ENCODE data around the gene GATC.
"Not testable (repeated sequence)": the region's sequence is repeated elsewhere in the genome, so short reads cannot be mapped to it uniquely, and the experiment has no call there.

Gene GATC

DNA sequence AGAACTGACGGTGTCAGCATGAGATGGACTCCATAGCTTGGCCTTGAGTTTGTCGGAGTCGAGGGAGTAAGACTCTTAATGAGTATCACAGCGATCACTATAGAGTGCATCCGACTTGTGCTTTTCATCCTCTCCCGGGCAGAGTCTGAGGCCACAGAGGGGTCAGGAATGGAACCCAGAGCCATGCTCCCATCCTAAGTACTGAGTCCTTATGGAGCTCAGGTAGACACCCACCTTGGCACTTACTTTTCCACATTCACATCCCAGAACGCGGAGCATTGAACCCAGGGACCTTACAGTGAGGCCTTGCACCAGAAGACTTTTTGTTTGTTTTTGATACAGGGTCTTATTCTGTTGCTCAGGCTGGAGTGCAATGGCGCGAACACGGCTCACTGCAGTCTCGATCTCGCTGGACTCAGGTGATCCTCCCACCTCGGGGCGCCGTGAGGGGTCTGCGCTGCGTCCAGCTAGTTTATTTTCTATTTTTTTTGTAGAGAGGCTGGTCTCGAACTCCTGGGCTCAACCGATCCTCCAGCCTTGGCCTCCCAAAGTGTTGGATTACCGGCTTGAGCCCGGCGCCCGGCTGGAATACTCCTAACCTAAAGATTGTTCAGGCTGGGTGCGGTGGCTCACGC lies 24.0 kb downstream of the GATC start:
- no peak for DNase-seq (ENCODE audit: low read depth, low spot score)

DNA sequence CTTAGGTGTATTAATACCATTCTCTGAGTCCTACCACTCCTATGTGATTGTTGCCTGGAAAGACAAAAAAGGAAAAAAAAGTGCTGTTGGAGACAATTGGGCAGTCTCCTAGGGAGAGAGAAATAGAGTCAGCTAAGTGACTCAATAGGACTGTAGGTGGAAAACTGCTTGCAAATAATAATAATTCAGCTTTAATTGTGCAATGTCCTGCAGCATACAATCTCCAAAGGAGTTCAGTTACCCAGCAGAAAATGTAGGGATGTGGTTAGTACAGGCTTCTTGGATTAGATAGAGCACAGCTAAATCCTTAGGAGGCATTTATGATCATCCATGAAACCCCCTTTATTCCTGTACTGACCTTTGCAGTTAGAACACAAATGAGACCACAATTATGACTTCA lies 26.3 kb downstream of the GATC start:
- DNase-seq (ENCODE audit: low read depth, low spot score) = no peak

DNA sequence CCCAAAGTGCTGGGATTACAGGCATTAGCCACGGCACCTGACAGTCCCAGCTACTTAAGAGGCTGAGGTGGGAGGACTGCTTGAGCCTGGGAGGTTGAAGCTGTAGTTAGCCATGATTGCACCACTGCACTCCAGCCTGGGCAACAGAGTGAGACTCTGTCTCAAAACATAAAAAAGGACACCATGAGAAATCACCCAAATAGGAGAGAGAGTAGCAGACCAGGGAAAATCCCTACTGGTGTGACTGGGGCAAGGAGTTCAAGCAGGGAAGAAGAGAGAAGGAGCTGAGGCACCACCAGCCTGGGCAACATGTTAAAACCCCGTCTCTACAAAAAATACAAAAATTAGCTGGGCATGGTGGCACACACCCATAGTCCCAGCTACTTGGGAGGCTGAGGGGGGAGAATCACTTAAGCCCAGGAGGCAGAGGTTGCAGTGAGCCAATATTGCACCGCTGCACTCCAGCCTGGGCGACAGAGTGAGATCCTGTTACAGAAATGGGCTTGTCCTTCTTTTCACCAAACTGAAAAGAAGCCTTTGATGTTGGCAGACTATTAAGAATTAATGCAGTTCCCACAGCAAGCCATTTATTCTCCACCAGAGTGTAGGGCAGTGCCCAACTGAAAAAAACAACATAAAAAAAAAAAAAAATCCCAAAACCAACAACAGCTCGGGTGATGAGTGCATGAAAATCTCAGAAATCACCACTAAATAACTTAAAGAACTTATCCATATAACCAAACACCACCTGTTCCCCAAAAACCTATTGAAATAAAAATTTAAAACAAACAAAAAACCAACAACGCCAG lies 27.8 kb downstream of the GATC start:
- no peak for DNase-seq (ENCODE audit: low read depth, low spot score)

DNA sequence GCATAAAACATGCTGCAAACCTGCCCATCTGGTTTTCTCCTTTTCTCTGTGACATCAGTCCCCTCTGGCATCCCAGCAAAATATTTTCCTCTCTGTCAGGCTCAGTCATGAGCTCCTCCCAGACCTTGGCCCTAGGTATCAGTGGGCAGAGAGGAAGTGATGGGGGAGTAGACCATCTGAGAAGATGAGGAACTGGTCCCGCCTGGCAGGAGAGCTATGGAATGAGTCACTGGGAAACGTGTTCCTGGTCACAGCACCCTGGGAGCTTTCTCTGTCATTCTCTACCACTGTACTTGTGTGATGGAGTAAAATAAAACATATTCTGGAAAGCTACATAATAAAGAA lies 28.3 kb downstream of the GATC start:
- DNase-seq (ENCODE audit: low read depth, low spot score) = no peak

DNA sequence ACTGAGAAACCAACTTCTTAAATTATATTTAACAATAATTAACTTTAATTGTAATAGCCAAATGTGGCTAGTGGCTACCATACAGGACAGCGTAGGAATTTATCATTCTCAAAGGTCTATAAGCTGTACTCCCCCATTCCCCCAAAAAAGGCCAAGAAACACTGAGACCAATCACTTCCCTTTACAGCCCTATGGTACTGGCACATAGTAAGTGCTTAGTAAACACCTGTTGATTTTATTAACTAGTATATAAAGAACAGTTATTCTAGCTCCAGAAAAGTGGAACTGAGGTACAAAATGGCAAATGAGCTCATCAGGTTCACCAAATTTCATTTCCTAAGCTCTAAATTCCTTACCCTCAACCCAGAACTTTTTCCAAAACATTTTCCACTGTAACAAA lies 29.4 kb downstream of the GATC start:
- DNase-seq (ENCODE audit: low read depth, low spot score) = no peak

DNA sequence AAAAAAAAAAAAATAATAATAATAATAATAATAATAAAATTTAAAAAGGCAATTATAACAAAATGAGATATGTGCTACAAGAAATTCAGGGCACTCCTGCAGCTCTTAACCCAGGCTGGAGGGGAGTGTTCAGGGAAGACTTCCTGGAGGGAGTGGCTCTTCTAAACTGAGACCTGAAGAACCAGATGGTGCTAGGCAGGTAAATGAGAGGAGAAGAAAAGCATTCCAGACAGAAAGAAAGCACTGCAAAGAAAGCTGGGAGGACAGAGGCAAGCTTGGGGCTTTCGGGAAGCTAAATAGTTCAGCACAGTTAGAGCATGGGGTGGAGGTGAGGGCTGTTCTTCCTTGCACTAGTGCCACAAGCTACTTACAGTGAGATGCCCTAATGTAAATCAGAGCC lies 33.2 kb downstream of the GATC start:
- no peak for DNase-seq (ENCODE audit: low read depth, low spot score)

DNA sequence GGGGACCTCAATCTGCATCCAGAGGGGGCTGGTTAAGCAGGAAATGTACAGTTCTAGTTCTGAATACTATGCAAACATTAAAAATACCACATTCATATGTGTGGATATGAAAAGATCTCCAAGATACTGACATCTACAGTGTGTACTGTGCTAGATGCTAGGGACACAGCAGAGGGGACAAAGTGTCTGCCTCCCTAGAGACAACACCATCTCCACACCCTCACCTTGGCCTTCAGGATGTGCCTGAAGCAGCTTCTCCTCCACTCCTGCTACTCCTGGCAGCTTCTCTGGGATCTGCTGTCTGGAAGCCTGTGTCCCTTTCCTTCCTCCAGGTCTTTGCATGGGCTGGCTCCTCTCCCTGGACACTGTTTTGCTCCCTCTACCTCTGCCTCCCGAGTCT lies 34.0 kb downstream of the GATC start:
- no peak for DNase-seq (ENCODE audit: low read depth, low spot score)

DNA sequence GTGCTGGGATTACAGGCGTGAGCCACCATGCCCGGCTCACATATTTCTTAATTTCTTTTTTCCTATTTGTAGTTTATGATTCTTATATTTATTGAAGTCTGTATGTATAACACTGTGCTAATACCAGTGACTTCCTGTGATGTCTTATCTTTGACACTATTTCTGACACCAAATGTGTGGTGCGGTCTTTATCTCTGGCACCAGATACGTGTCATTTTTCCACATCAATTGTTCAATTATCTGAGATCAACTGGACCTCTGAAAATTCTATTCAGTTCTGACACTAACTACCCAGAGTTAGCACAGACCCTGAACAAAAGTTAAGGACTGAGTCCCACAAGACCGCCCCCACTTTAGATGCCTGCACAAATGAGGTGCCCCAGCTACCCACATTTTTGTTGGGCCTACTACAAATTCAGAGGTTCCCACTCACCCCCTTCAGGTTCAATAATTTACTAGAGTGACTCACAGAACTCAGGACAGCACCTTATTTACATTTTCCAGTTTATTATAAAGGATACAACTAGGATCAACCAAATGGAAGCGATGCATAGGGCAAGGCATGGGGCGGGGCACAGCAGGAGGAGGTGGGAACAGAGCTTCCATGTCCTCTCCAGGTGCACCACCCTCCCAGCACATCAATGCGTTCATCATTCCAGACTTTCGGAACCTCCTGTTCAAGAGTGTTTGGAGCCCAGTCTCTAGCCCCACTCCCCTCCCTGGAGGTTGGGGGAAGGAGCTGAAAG lies 35.0 kb downstream of the GATC start:
- no peak for DNase-seq (ENCODE audit: low read depth, low spot score)

DNA sequence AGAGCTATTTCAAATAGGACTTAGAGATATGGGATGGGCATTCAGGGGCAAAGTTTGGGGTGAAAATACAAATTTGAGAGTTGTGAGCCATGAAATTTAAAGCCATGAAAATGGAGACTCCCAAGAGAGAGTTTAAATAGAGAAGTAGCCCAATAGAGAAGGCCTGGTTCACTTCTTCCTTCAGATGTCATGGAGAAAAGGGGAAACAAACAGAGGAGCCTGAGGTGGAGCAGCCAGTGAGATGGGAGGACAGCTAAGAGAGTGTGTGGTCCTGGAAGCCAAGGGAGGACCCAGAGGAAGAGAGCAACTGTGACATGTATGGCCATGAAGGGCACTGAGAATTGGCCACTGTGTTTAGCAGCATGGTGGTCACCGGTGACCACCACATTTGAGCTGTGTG lies 37.4 kb downstream of the GATC start:
- no peak for DNase-seq (ENCODE audit: low read depth, low spot score)

DNA sequence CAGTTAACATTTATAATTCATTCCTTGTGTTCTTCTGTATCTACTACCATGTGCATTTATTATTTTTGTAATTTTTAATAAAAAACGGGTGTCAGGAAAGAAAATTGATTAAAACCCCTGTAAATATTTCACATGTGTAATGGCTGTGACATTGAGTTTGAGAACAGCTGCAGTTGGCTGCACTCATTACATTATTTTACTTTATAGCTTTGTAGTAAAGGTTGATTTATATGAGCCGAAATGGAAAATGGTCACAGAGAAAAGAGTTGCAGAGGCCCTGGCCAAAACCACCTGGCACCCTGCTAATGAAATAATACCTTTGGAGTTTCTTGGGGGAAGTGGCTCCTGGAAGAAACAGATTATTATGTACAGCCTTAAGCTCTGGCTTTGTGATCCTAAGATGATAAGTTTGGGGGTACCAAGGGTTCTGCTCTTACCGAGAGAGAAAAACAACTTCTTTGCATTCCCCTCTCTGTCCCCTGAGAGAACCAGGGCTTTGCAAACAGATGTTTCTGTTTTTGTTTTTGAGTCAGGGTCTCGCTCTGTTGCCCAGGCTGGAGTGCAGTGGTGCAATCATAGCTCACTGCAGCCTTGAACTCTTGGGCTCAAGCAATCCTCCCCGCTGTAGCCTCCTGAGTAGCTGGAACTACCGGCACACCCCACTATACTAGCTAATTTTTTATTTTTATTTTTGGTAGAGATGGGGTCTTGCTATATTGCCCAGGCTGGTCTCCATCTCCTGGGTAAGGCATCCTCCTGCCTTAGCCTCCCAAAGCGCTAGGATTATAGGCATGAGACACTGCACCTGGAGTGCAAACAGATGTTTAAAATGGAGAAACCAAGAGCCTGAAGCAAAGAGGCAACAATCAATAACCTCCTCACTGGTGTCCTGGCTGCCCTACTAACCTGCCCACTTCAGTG lies 40.0 kb downstream of the GATC start:
- no peak for DNase-seq (ENCODE audit: low read depth, low spot score)

DNA sequence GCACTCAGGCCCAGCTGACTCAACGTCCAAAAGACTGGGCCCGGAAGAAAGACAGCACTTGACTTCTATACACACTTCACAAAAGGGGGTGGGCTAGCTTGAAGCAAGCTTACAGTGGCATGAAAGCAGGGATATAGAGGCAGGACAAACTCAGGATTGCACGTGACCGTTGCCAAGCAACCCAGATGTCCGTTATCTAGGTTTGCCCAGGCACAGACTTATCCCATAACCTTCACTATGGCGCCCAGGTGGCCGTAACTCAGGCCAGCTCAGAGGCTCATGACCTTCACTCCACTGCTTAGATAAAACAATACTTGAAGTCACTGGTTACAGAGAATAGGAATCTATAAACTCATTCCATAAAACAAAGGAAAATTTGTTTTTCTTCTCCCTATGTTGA lies 41.3 kb downstream of the GATC start:
- DNase-seq (ENCODE audit: low read depth, low spot score) = not testable (repeated sequence)

DNA sequence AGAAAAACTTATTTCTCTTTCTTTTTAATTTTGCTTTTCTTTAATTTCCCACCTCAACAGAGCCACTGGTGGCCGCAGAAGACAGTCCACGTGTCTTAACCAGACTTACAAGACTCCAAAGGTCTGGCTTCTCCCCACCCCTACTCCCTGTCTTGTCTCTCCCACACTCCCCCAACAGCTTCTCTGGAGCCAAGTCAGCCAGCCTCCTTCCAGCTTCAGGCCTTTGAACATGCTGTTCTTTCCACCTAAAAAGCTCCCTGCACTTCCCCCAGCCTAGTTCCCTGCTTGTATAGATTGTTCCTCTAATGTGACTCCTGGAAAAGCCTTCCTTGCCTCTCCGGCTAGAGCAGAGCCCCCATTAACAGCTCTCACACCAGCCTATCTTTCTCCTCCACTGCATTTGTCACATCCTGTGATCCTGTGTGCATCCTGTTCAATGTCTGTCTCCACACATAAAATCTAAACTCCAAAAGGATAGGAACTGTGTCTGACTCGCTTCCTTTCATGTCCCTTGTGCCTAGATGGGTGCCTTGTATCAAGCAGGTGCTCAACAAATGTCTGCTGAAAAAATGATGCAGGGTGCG lies 41.9 kb downstream of the GATC start:
- DNase-seq (ENCODE audit: low read depth, low spot score) = no peak

DNA sequence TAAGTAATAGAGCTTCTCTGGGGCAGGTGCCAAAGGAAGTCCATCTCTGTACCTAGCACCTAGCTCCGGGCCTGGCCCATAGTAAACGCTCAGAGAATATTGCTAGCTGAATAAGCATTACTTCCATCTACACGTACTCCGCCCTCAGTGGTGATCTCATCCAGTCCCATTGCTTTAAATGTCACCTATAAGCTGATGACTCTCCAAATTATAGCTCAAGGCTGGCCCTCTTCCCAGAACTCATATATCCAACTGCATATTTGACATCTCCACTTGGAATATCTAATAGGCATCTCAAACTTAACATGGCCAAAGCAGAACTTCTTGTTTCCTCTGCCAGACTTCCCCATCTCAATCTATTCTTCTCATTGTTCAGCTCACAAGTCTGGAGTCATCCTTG lies 42.8 kb downstream of the GATC start:
- no peak for DNase-seq (ENCODE audit: low read depth, low spot score)

DNA sequence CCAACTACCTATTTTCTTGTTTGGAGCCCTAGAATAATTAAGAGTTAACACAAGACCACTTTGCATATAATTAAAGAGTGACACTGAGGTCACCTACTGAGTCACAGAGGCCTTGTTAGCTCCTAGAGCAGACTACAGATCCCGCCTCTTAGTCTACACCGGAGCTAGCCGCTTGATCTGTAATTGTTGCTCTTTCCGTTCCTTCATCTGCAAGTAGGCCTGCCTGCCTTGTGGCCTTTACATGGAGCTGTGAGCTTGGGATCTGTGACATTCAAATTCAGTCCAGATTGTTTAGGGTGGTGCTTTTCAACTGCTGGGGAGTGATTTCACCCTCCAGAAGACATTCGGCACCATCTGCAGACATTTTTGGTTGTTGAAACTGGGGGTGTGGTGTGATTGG lies 44.1 kb downstream of the GATC start:
- DNase-seq (ENCODE audit: low read depth, low spot score) = no peak

DNA sequence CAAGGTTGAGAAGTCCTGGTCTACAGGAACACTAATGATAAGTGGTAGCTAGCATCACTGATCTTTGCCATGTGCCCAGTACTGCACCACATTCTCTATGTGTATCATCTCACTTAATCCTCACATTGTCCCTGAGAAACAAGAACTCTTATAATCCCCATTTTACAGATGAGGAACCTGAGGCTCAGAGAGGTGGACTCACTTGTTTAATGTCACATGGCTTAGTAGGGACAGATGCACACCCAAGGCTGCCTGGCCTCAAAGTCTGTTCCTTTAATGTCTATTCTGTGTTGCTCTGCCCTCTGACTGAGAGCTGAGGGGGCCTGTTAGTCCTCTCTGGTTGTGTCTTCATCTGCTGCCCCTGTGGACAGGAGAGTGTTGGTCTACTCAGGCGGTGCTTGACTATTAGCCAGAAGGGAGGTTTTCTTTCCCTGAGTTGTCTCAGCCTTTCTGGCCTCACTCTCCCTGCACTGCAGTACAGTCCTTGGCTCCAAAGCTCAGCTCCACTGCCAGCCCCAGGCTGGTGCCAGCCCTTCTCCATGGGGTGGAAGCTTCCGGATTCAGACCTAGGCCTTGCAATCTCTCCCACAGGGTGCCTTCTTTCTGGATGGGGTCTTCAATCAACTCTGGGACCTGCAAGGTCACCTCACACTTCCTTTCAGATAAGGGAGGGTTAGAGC lies 44.7 kb downstream of the GATC start:
- DNase-seq (ENCODE audit: low read depth, low spot score) = no peak

DNA sequence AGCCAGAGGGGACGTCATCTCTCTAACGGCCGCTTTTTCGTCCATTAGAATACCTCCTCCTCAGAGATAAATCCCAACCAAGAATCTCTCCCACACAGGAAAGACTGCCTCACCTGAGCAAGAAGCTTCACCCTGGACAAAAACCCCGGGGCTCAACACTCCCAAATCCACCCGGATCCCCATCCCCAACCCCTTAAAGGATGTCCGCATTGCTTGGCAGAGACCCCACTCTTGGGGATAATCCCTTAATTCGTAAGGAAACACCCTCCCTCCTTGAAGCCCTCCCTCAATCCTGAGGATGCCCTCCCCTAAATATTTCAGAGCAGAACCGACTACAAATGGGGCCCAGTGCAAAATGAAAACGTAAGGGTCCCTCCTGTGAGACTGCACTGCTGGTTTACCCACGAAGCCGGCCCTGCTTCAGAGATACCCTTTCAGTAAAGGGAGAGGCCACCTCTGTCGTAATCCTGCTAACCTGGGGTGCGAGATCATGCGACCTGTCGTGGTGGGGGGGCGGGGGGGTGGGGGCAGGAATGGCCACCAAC lies 49.0 kb downstream of the GATC start:
- DNase-seq (ENCODE audit: low read depth, low spot score) = no peak

DNA sequence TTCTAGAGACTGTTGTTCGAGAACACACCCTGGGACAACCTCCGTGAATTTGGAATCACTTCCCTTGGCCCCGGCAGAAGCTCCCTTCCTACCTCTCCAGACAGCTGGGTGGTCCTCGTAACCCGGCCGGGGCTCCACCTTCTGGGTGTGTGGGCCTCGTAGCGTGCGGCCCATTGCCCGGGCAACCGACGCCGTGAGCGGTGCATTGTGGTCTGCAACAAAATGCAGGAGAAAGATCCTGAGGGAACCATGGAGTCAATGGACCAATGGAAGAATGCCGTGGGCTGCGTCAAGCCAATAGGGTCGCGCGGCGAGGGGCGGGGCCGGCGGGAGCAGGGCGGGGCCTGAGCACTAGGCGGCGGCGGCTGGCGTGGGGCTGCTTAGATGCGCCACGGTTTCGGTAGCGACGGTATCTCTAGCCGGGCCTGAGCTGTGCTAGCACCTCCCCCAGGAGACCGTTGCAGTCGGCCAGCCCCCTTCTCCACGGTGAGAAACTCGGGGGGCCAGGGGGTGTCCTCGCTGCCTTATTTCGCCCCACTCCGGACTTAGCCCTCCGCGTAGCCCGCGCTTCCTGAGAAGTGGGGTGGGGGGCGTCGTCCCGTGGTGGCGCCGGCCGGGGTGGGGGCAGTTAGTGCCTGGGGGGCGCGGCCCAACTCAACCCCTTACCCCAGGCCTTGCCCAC lies 49.6 kb downstream of the GATC start, which contains the start of gene DYNLL1:
DYNLL1 (plus strand) TSS at position 383 of the 682 bp plus-strand sequence. CDS start 309 bp downstream, outside the sequence.
- DNase-seq (ENCODE audit: low read depth, low spot score) = peak; percentile 90

DNA sequence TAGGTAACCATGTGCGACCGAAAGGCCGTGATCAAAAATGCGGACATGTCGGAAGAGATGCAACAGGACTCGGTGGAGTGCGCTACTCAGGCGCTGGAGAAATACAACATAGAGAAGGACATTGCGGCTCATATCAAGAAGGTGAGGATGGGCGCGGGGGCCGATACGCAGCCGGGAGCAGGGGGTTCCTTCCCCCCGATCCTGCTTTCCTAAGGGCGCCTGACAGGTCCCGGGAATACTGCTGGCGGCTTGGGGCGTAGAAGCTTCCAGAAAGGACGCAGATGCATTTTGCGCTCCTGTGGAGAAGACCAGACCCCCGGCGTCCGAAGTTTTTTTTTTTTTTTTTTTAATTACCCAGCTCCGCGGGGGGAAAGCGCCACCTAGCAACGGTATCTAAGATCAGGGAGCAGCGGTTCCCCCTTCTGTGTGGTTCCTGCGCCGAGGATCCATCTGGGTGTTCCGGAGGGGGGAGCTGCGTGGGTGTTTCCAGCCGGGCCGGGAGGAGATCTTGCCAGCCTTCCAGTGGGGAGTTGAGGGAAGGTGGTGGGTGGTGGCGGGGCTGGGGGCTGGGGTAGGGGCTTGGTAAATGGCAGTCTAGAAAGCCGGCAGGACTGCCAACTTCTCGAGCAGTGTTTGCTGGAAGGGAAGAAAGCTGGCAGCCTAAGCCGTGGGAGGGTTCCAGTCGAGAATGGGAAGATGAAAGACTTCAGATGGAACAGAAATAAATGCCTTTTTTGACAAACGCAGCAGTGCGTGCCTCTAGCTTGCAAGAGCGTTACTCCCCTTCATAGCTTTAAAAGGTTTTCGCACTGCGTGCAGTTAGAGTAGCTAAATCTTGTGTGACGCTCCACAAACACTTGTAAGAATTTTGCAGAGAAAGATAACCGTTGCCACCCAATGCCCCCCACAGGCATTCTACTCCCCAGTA lies 50.4 kb downstream of the GATC start:
- DNase-seq (ENCODE audit: low read depth, low spot score) = no peak
